ENCODE measurements around the gene USP54.
A peak's percentile ranks its signal among the peaks of the same experiment; 100 is the strongest.

USP54 gene, protein sequence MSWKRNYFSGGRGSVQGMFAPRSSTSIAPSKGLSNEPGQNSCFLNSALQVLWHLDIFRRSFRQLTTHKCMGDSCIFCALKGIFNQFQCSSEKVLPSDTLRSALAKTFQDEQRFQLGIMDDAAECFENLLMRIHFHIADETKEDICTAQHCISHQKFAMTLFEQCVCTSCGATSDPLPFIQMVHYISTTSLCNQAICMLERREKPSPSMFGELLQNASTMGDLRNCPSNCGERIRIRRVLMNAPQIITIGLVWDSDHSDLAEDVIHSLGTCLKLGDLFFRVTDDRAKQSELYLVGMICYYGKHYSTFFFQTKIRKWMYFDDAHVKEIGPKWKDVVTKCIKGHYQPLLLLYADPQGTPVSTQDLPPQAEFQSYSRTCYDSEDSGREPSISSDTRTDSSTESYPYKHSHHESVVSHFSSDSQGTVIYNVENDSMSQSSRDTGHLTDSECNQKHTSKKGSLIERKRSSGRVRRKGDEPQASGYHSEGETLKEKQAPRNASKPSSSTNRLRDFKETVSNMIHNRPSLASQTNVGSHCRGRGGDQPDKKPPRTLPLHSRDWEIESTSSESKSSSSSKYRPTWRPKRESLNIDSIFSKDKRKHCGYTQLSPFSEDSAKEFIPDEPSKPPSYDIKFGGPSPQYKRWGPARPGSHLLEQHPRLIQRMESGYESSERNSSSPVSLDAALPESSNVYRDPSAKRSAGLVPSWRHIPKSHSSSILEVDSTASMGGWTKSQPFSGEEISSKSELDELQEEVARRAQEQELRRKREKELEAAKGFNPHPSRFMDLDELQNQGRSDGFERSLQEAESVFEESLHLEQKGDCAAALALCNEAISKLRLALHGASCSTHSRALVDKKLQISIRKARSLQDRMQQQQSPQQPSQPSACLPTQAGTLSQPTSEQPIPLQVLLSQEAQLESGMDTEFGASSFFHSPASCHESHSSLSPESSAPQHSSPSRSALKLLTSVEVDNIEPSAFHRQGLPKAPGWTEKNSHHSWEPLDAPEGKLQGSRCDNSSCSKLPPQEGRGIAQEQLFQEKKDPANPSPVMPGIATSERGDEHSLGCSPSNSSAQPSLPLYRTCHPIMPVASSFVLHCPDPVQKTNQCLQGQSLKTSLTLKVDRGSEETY (N-terminal part only)

DNA sequence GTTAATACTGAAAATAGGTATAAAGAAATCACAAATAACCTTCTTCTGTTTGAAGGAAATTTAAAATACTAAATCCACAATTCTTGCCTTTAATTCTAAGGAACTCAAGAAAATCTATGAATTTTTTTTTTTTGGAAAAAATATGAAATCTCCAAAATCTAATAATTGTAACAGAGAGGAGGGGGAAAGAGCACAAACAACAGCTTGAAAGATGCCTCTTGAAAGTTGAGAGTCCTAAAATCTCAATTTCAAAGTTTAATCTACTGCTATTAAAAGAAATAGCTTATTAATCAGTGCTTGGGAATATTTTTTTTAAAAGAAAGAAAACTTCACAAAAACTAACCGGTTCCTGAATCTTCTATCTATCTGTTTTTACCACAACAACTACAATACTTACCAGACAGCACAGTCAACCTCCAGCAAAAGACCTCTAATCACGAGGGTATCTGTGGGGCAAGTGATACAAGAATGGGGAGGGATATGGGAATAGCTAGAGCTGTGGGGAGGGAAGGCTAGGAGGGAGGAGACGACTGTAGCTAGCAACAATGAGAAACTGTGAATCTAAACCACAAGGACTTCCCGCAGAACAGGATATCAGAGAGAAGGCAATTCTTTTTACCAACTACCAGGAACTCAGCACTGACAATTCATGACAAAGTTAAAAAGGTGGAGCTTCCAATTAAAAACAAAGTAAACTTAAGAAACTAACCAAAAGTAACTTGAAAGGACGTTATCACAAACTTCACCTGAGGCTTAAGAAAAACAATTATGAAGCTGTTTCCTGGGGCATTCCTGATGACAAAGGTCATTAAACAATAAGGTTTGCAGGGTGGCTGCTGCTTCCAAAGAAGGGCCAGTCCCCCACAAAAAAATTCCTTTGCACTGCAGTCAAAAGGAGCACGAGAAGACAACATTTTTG, at the start of gene USP54:
Gene USP54 (minus strand): TSS at position 462 of the 919 bp plus-strand sequence. CDS start 15,684 bp downstream, outside the sequence.
- H3K9ac ChIP-seq (ENCODE audit: low read depth, low read length): peak within 1 kb of the TSS; percentile 79; the same call in 1 of the 2 replicates
- peak within 1 kb of the TSS; percentile 34 for H3K27ac ChIP-seq (ENCODE audit: low read length)
- H3K4me3 ChIP-seq (ENCODE audit: low read length): peak within 1 kb of the TSS; percentile 58
- no peaks in the 10 kb centered on the region for H3K36me3 ChIP-seq (ENCODE audit: insufficient read depth, low read depth, low read length)
- no peaks in the 10 kb centered on the region for H3K27me3 ChIP-seq (ENCODE audit: insufficient read depth, low read length)
- H3K9me3 ChIP-seq (ENCODE audit: insufficient read depth, low read depth, low read length): no peaks in the 10 kb centered on the region
- peaks cover 31% of the 10 kb centered on the region for H3K4me1 ChIP-seq (ENCODE audit: insufficient read depth, low read length)

DNA sequence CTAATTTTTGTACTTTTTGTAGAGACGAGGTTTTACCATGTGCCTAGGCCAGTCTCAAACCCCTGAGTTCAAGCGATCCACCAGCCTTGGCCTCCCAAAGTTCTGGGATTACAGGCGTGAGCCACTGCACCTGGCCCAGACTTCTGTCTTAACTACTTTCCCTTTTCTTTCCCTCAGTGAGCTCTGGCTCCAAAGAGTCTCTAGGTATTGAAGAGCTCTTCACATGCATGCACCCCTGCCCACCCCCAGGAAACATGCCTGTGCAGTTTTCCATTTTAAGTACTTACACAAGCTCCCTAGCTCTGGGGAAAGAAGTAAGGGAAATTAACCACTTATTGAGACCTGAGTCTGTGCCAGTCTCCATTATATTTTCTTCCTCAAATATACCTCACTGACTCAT, 48.1 kb upstream of the USP54 start:
- H3K4me3 ChIP-seq (ENCODE audit: low read length): no peak overlapping the region
- H3K9me3 ChIP-seq (ENCODE audit: insufficient read depth, low read depth, low read length): no peaks in the 10 kb centered on the region
- no peak overlapping the region for H3K27ac ChIP-seq (ENCODE audit: low read length)
- H3K9ac ChIP-seq (ENCODE audit: low read depth, low read length): no peak overlapping the region
- H3K4me1 ChIP-seq (ENCODE audit: insufficient read depth, low read length): no peaks in the 10 kb centered on the region
- no peaks in the 10 kb centered on the region for H3K27me3 ChIP-seq (ENCODE audit: insufficient read depth, low read length)
- no peaks in the 10 kb centered on the region for H3K36me3 ChIP-seq (ENCODE audit: insufficient read depth, low read depth, low read length)

DNA sequence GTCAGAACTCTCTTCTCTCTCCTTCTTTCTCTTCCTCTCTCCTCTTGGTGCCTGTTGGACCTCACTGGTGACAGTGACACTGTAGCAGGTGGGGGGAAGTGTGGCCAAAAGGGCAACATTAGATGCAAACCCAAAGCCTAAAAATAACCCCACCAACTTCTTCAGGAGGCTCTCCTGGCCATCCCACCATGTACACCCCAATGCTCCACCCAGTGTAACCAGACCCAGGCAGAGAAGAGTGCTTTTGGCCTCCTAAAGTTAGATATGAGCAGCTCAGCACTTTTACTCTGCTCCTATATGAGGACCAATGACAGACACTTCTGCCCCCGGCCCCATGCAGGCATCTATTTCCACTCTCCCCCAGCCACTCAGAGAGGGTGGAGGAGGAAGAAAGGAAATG, 44.6 kb upstream of the USP54 start:
- H3K4me1 ChIP-seq (ENCODE audit: insufficient read depth, low read length): no peaks in the 10 kb centered on the region; the same call in 1 of the 2 replicates
- H3K27me3 ChIP-seq (ENCODE audit: insufficient read depth, low read length): no peaks in the 10 kb centered on the region
- H3K27ac ChIP-seq (ENCODE audit: low read length): no peak overlapping the region
- H3K4me3 ChIP-seq (ENCODE audit: low read length): no peak overlapping the region
- H3K9me3 ChIP-seq (ENCODE audit: insufficient read depth, low read depth, low read length): no peaks in the 10 kb centered on the region
- H3K9ac ChIP-seq (ENCODE audit: low read depth, low read length): no peak overlapping the region
- no peaks in the 10 kb centered on the region for H3K36me3 ChIP-seq (ENCODE audit: insufficient read depth, low read depth, low read length)

DNA sequence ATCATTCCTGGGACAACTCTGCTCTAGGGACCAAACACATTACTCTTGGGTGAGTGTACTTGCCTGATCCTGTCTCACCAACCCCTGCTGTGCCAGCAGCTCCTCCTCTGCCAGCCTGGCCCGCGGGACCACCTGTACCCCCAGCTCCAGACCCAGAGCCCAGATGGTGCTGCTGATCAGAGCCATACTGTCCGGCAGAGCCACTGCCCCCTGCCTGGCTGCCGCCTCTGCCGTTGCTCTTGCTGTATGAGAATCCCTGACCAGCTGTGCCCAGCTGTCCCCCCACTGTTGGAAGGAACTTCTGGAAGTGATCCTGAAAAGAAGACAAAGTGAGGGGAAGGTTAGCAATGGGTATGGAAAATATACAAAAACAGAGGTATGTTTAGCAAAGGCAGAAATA, 43.3 kb upstream of the USP54 start:
- no peaks in the 10 kb centered on the region for H3K27me3 ChIP-seq (ENCODE audit: insufficient read depth, low read length)
- H3K9ac ChIP-seq (ENCODE audit: low read depth, low read length): peak overlapping the region; percentile 27; the same call in 1 of the 2 replicates

DNA sequence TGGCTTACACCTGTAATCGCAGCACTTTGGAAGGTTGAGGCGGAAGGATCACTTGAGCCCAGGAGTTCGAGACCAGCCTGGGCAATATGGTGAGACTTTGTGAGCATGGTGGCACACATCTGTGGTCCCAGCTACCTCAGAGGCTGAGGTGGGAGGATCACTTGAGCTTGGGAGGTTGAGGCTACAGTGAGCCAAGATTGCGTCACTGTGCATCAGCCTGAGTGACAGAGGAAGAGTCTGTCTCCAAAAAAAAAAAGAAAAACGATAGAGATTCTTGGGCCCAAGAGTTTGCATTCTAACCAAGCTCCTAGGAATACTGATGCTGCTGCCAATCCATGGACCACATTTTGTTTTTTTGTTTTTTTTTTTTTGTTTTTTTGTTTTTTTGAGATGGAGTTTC, 38.0 kb upstream of the USP54 start:
- peaks cover 3% of the 10 kb centered on the region for H3K4me1 ChIP-seq (ENCODE audit: insufficient read depth, low read length)
- H3K27me3 ChIP-seq (ENCODE audit: insufficient read depth, low read length): no peaks in the 10 kb centered on the region
- no peaks in the 10 kb centered on the region for H3K9me3 ChIP-seq (ENCODE audit: insufficient read depth, low read depth, low read length)
- H3K4me3 ChIP-seq (ENCODE audit: low read length): no peak overlapping the region
- no peak overlapping the region for H3K9ac ChIP-seq (ENCODE audit: low read depth, low read length)
- H3K36me3 ChIP-seq (ENCODE audit: insufficient read depth, low read depth, low read length): no peaks in the 10 kb centered on the region
- H3K27ac ChIP-seq (ENCODE audit: low read length): no peak overlapping the region

More for the DNA sequence above, 43.3 kb upstream of the USP54 start:
- no peak overlapping the region for H3K4me3 ChIP-seq (ENCODE audit: low read length)
- no peak overlapping the region for H3K27ac ChIP-seq (ENCODE audit: low read length)
- no peaks in the 10 kb centered on the region for H3K36me3 ChIP-seq (ENCODE audit: insufficient read depth, low read depth, low read length)
- no peaks in the 10 kb centered on the region for H3K9me3 ChIP-seq (ENCODE audit: insufficient read depth, low read depth, low read length)
- H3K4me1 ChIP-seq (ENCODE audit: insufficient read depth, low read length): no peaks in the 10 kb centered on the region; the same call in 1 of the 2 replicates

DNA sequence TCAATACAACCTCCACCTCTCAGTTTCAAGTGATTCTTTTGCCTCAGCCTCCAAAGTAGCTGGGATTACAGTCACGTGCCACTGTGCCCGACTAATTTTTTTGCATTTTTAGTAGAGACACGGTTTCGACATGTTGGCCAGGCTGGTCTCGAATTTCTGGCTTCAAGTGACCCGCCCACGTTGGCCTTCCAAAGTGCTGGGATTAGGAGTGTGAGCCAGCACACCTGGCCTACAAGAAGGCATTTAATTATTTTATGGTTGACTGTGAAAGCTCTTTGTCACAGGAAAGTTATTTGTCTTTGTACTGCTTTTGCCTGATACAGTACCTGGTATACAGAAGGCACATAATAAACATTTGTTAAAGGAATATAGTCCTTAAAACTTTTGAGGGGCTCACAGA, 37.3 kb upstream of the USP54 start:
- H3K9ac ChIP-seq (ENCODE audit: low read depth, low read length): no peak overlapping the region
- H3K4me1 ChIP-seq (ENCODE audit: insufficient read depth, low read length): peaks cover 3% of the 10 kb centered on the region; the same call in 1 of the 2 replicates
- no peaks in the 10 kb centered on the region for H3K9me3 ChIP-seq (ENCODE audit: insufficient read depth, low read depth, low read length)
- no peaks in the 10 kb centered on the region for H3K27me3 ChIP-seq (ENCODE audit: insufficient read depth, low read length)
- H3K4me3 ChIP-seq (ENCODE audit: low read length): no peak overlapping the region
- H3K36me3 ChIP-seq (ENCODE audit: insufficient read depth, low read depth, low read length): no peaks in the 10 kb centered on the region
- H3K27ac ChIP-seq (ENCODE audit: low read length): no peak overlapping the region

DNA sequence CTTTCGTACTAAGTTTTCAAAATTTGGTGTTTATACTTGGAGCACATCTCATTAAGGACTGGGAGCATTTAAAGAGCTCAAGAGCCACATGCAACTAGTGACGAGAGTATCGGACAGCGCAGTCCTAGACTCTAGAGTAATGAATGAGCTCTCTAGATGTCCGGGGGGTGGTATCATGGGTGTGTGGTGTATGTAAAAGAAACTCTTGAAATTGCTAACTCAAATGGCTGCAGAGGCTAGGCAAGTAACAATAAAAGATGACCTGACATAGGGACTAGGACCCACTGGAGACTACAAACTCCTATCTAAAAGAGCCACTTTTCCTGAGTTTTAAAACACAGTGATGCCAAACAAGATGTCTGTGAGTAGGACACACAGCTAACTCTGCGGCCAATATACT, 36.2 kb upstream of the USP54 start:
- Histone ChIP-seq H3K36me3 (ENCODE audit: insufficient read depth, low read depth, low read length) (no peaks in the 10 kb centered on the region), H3K4me3 (ENCODE audit: low read length) (no peak overlapping the region), H3K27ac (ENCODE audit: low read length) (no peak overlapping the region), H3K27me3 (ENCODE audit: insufficient read depth, low read length) (no peaks in the 10 kb centered on the region), H3K9ac (ENCODE audit: low read depth, low read length) (no peak overlapping the region; the same call in 1 of the 2 replicates), H3K9me3 (ENCODE audit: insufficient read depth, low read depth, low read length) (no peaks in the 10 kb centered on the region), H3K4me1 (ENCODE audit: insufficient read depth, low read length) (peaks cover 3% of the 10 kb centered on the region; the same call in 1 of the 2 replicates)

DNA sequence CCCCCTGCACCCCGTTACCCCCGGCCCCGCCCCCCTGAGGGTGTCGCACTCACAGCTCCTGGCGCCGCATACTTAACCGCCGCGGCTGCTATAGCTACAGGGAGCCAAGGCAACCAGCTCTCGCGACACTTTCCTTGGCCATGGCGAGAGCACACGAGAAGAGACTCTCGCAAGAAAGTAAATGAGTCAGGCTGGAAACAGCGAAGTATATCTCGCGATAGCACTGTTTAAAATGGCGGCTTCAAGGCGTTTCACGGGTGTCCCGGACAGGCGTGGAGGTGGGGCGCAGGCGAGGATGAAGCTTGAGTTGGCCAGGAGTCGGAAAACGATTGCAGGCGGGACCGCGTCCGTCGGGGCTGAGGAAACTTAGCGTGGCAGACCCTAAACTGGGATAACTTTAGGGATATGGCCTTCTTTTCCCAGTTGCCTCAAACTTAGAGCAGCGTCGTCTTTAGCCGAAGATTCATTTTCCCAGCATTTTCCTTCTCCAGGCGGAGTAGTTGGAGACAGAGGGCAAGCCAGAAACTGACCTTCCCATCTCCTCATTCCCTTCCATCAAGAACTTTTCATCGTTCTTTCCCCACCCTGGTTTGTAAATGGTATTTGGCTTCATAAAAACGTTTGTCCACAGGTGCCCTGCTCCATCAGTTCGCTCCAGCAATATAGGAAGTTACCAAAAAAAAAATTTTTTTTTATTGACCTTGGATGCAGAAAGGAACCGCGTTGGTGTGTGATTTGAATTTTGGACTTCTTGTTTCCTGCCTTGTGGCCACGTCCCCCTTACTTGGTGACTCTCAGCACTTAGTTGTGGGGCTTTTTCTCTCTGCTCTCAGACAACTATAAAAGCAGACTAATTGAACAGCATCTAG, 35.0 kb upstream of the USP54 start:
- no peaks in the 10 kb centered on the region for H3K36me3 ChIP-seq (ENCODE audit: insufficient read depth, low read depth, low read length)
- H3K27ac ChIP-seq (ENCODE audit: low read length): peak overlapping the region; percentile 98
- H3K9me3 ChIP-seq (ENCODE audit: insufficient read depth, low read depth, low read length): no peaks in the 10 kb centered on the region
- H3K4me1 ChIP-seq (ENCODE audit: insufficient read depth, low read length): peaks cover 3% of the 10 kb centered on the region; the same call in 1 of the 2 replicates
- no peaks in the 10 kb centered on the region for H3K27me3 ChIP-seq (ENCODE audit: insufficient read depth, low read length)
- H3K4me3 ChIP-seq (ENCODE audit: low read length): peak overlapping the region; percentile 90
- H3K9ac ChIP-seq (ENCODE audit: low read depth, low read length): peak overlapping the region; percentile 99

DNA sequence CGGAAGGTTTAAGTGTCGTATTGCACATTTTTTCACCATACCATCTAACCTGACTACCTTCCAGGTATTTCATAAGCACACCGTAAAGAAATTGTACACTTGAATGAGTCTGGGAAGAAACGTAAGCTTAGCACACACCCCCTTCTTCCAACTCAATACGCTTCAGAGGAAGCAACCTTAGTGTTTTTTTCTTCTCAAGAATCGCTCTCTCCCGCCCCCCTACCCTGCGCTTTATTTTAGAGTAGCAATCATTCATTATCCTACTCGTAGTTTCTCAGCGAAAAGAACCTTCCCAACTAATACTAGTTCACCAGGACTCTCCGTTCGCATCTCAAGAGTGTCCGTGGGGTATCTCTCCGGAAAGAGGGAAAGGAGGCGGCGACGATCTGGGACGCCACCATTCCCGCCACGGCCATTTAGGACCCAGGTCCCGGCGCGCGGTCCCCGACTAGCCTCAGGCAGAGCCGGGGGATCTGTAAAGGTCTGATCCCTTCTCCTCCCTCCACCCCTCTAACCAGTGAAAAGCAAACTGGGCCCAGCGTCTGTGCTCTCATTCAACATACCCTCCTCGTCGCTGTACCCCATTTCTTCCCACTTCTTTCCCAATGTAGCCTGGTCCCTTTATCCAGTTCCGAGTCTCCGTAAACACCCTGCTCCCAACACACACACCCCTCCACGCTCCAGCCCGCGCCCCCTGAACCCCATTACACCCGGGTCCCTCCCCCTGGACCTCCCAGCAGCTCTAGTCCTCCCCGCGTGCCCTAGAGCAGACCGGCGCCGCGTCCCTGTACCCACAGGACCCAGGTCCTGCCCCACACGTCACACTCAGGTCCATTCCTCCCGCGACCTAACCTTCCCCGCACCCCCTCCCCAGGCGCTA, 34.1 kb upstream of the USP54 start:
- Histone ChIP-seq H3K9me3 (ENCODE audit: insufficient read depth, low read depth, low read length) (no peaks in the 10 kb centered on the region), H3K9ac (ENCODE audit: low read depth, low read length) (peak overlapping the region; percentile 99), H3K4me3 (ENCODE audit: low read length) (peak overlapping the region; percentile 90), H3K36me3 (ENCODE audit: insufficient read depth, low read depth, low read length) (no peaks in the 10 kb centered on the region), H3K27ac (ENCODE audit: low read length) (peak overlapping the region; percentile 80), H3K27me3 (ENCODE audit: insufficient read depth, low read length) (no peaks in the 10 kb centered on the region), H3K4me1 (ENCODE audit: insufficient read depth, low read length) (peaks cover 3% of the 10 kb centered on the region; the same call in 1 of the 2 replicates)
